Neuronal stem cell (in vitro differentiated cells): ENCODE results near the gene AMPD3.
A peak's percentile ranks its signal among the peaks of the same experiment; 100 is the strongest.

ENCODE experiments used
- DNase-seq: peaks from one replicate; pipeline ENCODE4 v3.0.0-alpha.2; 2013; ENCODE audit warnings: low spot score
- H2AFZ ChIP-seq: one replicate; pipeline ENCODE4 v1.6.1; 2013; ENCODE audit warnings: mild to moderate bottlenecking, low read length, inconsistent platforms
- H2AK5ac ChIP-seq: 2 replicates; pipeline ENCODE4 v1.6.1; 2013; ENCODE audit warnings: low read depth, mild to moderate bottlenecking, inconsistent platforms, low read length, moderate library complexity, mixed read lengths
- H2BK120ac ChIP-seq: 2 replicates; pipeline ENCODE4 v1.6.1; 2013; ENCODE audit warnings: low read depth, mild to moderate bottlenecking, inconsistent platforms, low read length, moderate library complexity, mixed read lengths
- H2BK12ac ChIP-seq: one replicate; pipeline ENCODE4 v1.6.1; 2013; ENCODE audit warnings: low read length, inconsistent platforms
- H2BK15ac ChIP-seq: 2 replicates; pipeline ENCODE4 v1.6.1; 2013; ENCODE audit warnings: mild to moderate bottlenecking, low read length, inconsistent platforms, mixed read lengths
- H2BK5ac ChIP-seq: one replicate; pipeline ENCODE4 v1.6.1; 2013; ENCODE audit warnings: inconsistent platforms, mild to moderate bottlenecking, low read length, moderate library complexity
- H3K14ac ChIP-seq: one replicate; pipeline ENCODE4 v1.6.1; 2013; ENCODE audit warnings: low read length, inconsistent platforms
- H3K18ac ChIP-seq: 2 replicates; pipeline ENCODE4 v1.6.1; 2013; ENCODE audit warnings: low read length, inconsistent platforms
- H3K23ac ChIP-seq: 2 replicates; pipeline ENCODE4 v1.6.1; 2013; ENCODE audit warnings: low read depth, mild to moderate bottlenecking, mixed read lengths, low read length, inconsistent platforms; ENCODE audit not compliant: poor library complexity
- H3K27ac ChIP-seq: replicated peaks from 3 replicates; pipeline ENCODE4 v1.5.1; 2013; ENCODE audit warnings: low read length, inconsistent platforms
- H3K27me3 ChIP-seq, 3 experiments: 2 replicates each; pipeline ENCODE4 v1.6.1; 2013; ENCODE audit warnings: low read length in 3 of 3, mild to moderate bottlenecking in 2 of 3, inconsistent platforms in 1 of 3, low read depth in 1 of 3, mixed read lengths in 1 of 3, moderate library complexity in 1 of 3; ENCODE audit not compliant: control insufficient read depth in 3 of 3, insufficient read depth in 3 of 3
- H3K36me3 ChIP-seq, 2 donors: replicated peaks in 1 of 2; 2 replicates each; pipeline ENCODE4 v1.6.1; 2013; ENCODE audit warnings: low read length in 2 of 2; ENCODE audit not compliant: control insufficient read depth in 2 of 2, insufficient read depth in 2 of 2
- H3K4ac ChIP-seq: 2 replicates; pipeline ENCODE4 v1.6.1; 2013; ENCODE audit warnings: inconsistent platforms, mild to moderate bottlenecking, low read length, moderate library complexity
- H3K4me1 ChIP-seq, 2 donors: 1 replicate in 1 of 2; 2 replicates in 1 of 2; pipeline ENCODE4 v1.6.1; 2013; ENCODE audit warnings: low read length in 2 of 2, low read depth in 1 of 2; ENCODE audit not compliant: control insufficient read depth in 2 of 2, insufficient read depth in 1 of 2
- H3K4me2 ChIP-seq: one replicate; pipeline ENCODE4 v1.6.1; 2013; ENCODE audit warnings: mild to moderate bottlenecking, low read length, inconsistent platforms; ENCODE audit not compliant: insufficient read depth, poor library complexity, severe bottlenecking
- H3K4me3 ChIP-seq, 2 donors: 2 replicates each; pipeline ENCODE4 v1.5.1; 2013; ENCODE audit warnings: low read length in 2 of 2, mild to moderate bottlenecking in 2 of 2, inconsistent platforms in 1 of 2, moderate library complexity in 1 of 2
- H3K79me1 ChIP-seq: one replicate; pipeline ENCODE4 v1.6.1; 2013; ENCODE audit warnings: low read depth, mild to moderate bottlenecking, inconsistent platforms, low read length, moderate library complexity
- H3K9ac ChIP-seq: one replicate; pipeline ENCODE4 v1.6.1; 2013; ENCODE audit warnings: mild to moderate bottlenecking, low read depth, low read length, inconsistent platforms; ENCODE audit not compliant: poor library complexity
- H3K9me3 ChIP-seq, 2 donors: replicated peaks in 1 of 2; 2 replicates each; pipeline versions ENCODE3 to v1.6.1; 2013; ENCODE audit warnings: low read length in 2 of 2, mild to moderate bottlenecking in 2 of 2, inconsistent platforms in 1 of 2, low read depth in 1 of 2, mixed read lengths in 1 of 2, moderate library complexity in 1 of 2; ENCODE audit not compliant: control insufficient read depth in 2 of 2, insufficient read depth in 1 of 2
- H4K8ac ChIP-seq: one replicate; pipeline ENCODE4 v1.6.1; 2013; ENCODE audit warnings: low read depth, mild to moderate bottlenecking, inconsistent platforms, low read length, moderate library complexity
- H4K91ac ChIP-seq: one replicate; pipeline ENCODE4 v1.6.1; 2013; ENCODE audit warnings: low read length, low read depth, mild to moderate bottlenecking, inconsistent platforms; ENCODE audit not compliant: poor library complexity
- WGBS, 2 donors: extraction: QIAGEN DNeasy Blood & Tissue Kit; methylation state at CpG; one replicate each; pipeline ENCODE4 v1.1.7; 2013; ENCODE audit warnings: missing lambda C conversion rate in 2 of 2, mixed read lengths in 1 of 2; ENCODE audit not compliant: insufficient read length in 2 of 2, insufficient replicate concordance in 1 of 2; ENCODE audit errors: extremely low coverage in 2 of 2; 5-methylcytosine and 5-hydroxymethylcytosine counted together

AMPD3 gene

GRCh38 chr11:10459029-10459970 lies 4.2 kb downstream of the AMPD3 start:
- Histone ChIP-seq H3K14ac (no peak overlapping the region), H2BK15ac (no peak overlapping the region), H3K4me3 (no peak overlapping the region), H3K23ac (no peak overlapping the region), H3K36me3 (no peaks in the 10 kb centered on the region), H3K9me3 (no peaks in the 10 kb centered on the region), H3K27ac (no peak overlapping the region), H3K27me3 (peaks cover 0 to 8% (median 0%) of the 10 kb centered on the region in 3 experiments), H2BK12ac (no peak overlapping the region), H3K4ac (no peak overlapping the region), H2BK5ac (no peak overlapping the region), H2AK5ac (no peak overlapping the region), H3K4me1 (peaks cover 13 to 18% of the 10 kb centered on the region in 2 donors), H3K9ac (no peak overlapping the region), H3K18ac (no peak overlapping the region), H3K4me2 (no peak overlapping the region), H4K8ac (no peak overlapping the region), H4K91ac (no peak overlapping the region), H2BK120ac (no peak overlapping the region), H3K79me1 (no peaks in the 10 kb centered on the region), H2AFZ (peak overlapping the region; percentile 51)
- DNase-seq: no peak
- no CpG with 5 or more reads among the region's 7 CpGs for WGBS, 2 donors

DNA sequence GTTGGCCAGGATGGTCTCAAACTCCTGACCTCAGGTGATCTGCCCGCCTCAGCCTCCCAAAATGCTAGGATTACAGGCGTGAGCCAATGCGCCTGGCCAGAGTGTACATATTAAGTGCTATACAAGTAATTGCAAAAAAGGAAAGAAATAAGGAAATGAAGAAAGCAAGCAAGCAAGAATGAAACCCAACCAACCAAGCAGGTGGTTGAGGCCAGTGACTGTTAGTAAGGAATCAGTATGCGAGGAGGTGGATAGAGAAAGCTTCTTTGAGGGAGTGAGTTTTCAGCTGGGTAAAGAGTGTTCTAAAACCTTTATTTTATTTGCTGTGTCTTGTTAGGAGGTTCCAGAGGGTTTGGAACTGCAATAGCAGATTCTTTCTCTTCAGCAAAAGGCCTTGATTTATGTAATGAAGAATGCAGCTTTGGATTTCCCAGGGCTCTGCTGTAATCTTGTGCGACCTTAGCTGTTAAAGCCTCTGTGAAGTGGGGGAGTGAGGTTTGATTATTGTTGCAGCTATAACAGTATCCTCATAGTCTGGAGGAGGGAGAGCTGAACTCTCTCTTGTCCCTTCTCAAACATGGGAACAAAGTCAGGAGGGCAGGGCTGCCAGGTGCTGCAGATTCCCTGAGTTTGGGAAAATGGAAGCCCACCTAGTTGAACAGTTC lies 5.7 kb downstream of the AMPD3 start:
- Histone ChIP-seq H3K23ac (no peak overlapping the region), H2AFZ (no peak overlapping the region), H4K91ac (no peak overlapping the region), H3K14ac (no peak overlapping the region), H3K27ac (no peak overlapping the region), H3K4me2 (no peak overlapping the region), H3K9ac (no peak overlapping the region), H2AK5ac (no peak overlapping the region), H3K4ac (no peak overlapping the region), H2BK15ac (no peak overlapping the region), H3K9me3 (no peaks in the 10 kb centered on the region), H3K27me3 (no peaks in the 10 kb centered on the region), H3K36me3 (no peaks in the 10 kb centered on the region), H3K4me3 (no peak overlapping the region), H3K18ac (no peak overlapping the region), H4K8ac (no peak overlapping the region), H2BK120ac (no peak overlapping the region), H3K4me1 (peaks cover 7 to 11% of the 10 kb centered on the region in 2 donors), H2BK5ac (no peak overlapping the region), H2BK12ac (no peak overlapping the region), H3K79me1 (no peaks in the 10 kb centered on the region)
- WGBS, 2 donors: no CpG with 5 or more reads among the region's 5 CpGs
- DNase-seq: no peak

DNA sequence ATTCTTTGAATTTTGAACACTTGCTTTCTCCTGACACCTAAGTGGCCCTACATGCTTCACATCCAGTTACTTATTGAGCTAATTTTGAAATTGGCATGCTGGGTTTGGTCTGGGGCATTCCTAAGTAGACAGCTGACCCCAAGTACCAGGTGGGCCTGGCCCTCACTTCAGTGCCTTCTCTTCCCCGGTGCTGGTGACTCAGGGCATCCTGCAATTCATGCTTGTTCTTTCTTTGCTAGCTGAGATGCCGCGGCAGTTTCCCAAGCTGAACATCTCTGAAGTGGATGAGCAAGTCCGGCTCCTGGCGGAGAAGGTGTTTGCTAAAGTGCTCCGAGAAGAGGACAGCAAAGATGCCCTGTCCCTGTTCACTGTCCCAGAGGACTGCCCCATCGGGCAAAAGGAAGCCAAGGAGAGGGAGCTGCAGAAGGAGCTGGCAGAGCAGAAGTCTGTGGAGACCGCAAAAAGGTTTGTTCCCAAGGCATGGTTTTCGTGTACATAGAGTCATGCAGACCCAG lies 6.3 kb downstream of the AMPD3 start:
- DNase-seq: no peak
- Histone ChIP-seq H2BK120ac (no peak overlapping the region), H3K4ac (no peak overlapping the region), H3K4me1 (peaks cover 3 to 7% of the 10 kb centered on the region in 2 donors), H3K4me2 (no peak overlapping the region), H2BK12ac (no peak overlapping the region), H2AK5ac (no peak overlapping the region), H2AFZ (no peak overlapping the region), H3K14ac (no peak overlapping the region), H3K4me3 (no peak overlapping the region), H3K27me3 (no peaks in the 10 kb centered on the region), H2BK15ac (no peak overlapping the region), H3K9ac (no peak overlapping the region), H3K18ac (no peak overlapping the region), H3K9me3 (no peaks in the 10 kb centered on the region), H3K36me3 (no peaks in the 10 kb centered on the region), H3K23ac (no peak overlapping the region), H3K27ac (no peak overlapping the region), H4K8ac (no peak overlapping the region), H4K91ac (no peak overlapping the region), H3K79me1 (no peaks in the 10 kb centered on the region), H2BK5ac (no peak overlapping the region)
- no CpG with 5 or more reads among the region's 9 CpGs for WGBS, 2 donors

- no peak overlapping the region for H3K27ac ChIP-seq
- H3K4ac ChIP-seq: no peak overlapping the region
- DNase-seq: no peak
- H4K91ac ChIP-seq: no peak overlapping the region
- no peak overlapping the region for H3K14ac ChIP-seq
- no peak overlapping the region for H2AK5ac ChIP-seq
- H4K8ac ChIP-seq: no peak overlapping the region
- no peak overlapping the region for H3K9ac ChIP-seq
- H3K36me3 ChIP-seq: no peaks in the 10 kb centered on the region
- no peak overlapping the region for H2BK12ac ChIP-seq
- no peak overlapping the region for H2BK120ac ChIP-seq
- no peaks in the 10 kb centered on the region for H3K9me3 ChIP-seq
- H3K23ac ChIP-seq: no peak overlapping the region
- H2AFZ ChIP-seq: no peak overlapping the region
- H3K79me1 ChIP-seq: no peaks in the 10 kb centered on the region
- no peak overlapping the region for H3K4me2 ChIP-seq
- WGBS, 2 donors: no CpG with 5 or more reads among the region's 5 CpGs
- no peak overlapping the region for H3K4me3 ChIP-seq
- no peaks in the 10 kb centered on the region for H3K27me3 ChIP-seq
- H2BK5ac ChIP-seq: no peak overlapping the region
- H2BK15ac ChIP-seq: no peak overlapping the region
- H3K4me1 ChIP-seq: peaks cover 0 to 4% of the 10 kb centered on the region in 2 donors
- H3K18ac ChIP-seq: no peak overlapping the region
These were observed 7.8 kb downstream of the AMPD3 start for GRCh38 chr11:10462746-10463300.
